Neural cell (in vitro differentiated cells): ENCODE results near the gene BCL2A1. TPM values are rescaled to one million over a fixed set of nuclear protein-coding genes. Genes with fewer than 3 reads are reported as not detected.

Experiments used
- H2AFZ ChIP-seq: fragments of 200-600, 300-800 bp; sonication (generic), shearing (Covaris generic); 2 replicates; pipeline ENCODE4 v1.6.0; 2014; ENCODE audit warnings: low read depth, mild to moderate bottlenecking, antibody characterized with exemption, low read length, moderate library complexity
- H3F3A ChIP-seq: fragments of 200-600 bp; shearing (Covaris generic); 2 replicates; pipeline ENCODE4 v1.6.1; 2016; ENCODE audit warnings: mild to moderate bottlenecking, moderate library complexity, mixed read lengths, antibody characterized with exemption, low read length; ENCODE audit not compliant: insufficient read depth, poor library complexity, severe bottlenecking
- H3K27ac ChIP-seq: fragments of 200-600, 300-800 bp; sonication (generic), shearing (Covaris generic); 2 replicates; pipeline ENCODE4 v1.5.1; 2014; ENCODE audit warnings: mild to moderate bottlenecking, low read length, moderate library complexity
- H3K27me3 ChIP-seq: fragments of 300-800, 200-600 bp; sonication (generic), shearing (Covaris generic); 2 replicates; pipeline ENCODE4 v1.6.0; 2014; ENCODE audit warnings: mild to moderate bottlenecking, low read depth, low read length, moderate library complexity; ENCODE audit not compliant: insufficient read depth
- H3K36me3 ChIP-seq: fragments of 300-800, 200-600 bp; sonication (generic), shearing (Covaris generic); 2 replicates; pipeline ENCODE4 v1.5.1; 2014; ENCODE audit warnings: mild to moderate bottlenecking, antibody characterized with exemption, low read length, moderate library complexity; ENCODE audit not compliant: insufficient read depth
- H3K4me2 ChIP-seq: fragments of 300-800, 200-600 bp; sonication (generic), shearing (Covaris generic); 2 replicates; pipeline ENCODE4 v1.6.0; 2014; ENCODE audit warnings: mild to moderate bottlenecking, low read length
- H3K4me3 ChIP-seq: fragments of 300-800, 200-600 bp; sonication (generic), shearing (Covaris generic); 2 replicates; pipeline ENCODE4 v1.5.1; 2014; ENCODE audit warnings: mild to moderate bottlenecking, low read length, moderate library complexity
- H3K79me2 ChIP-seq: fragments of 200-600 bp; shearing (Covaris generic); replicated peaks from 2 replicates; pipeline ENCODE4 v1.6.0; 2014; ENCODE audit warnings: mild to moderate bottlenecking, low read length, moderate library complexity; ENCODE audit not compliant: insufficient read depth
- H3K9ac ChIP-seq: fragments of 300-800, 200-600 bp; sonication (generic), shearing (Covaris generic); 2 replicates; pipeline ENCODE4 v1.6.1; 2016; ENCODE audit warnings: mild to moderate bottlenecking, low read length, mixed read lengths
- H3K9me2 ChIP-seq: fragments of 200-600 bp; shearing (Covaris generic); 2 replicates; pipeline ENCODE4 v1.6.1; 2016; ENCODE audit warnings: mild to moderate bottlenecking, low read length, mixed read lengths; ENCODE audit not compliant: insufficient read depth
- H3K9me3 ChIP-seq: fragments of 200-600, 300-800 bp; sonication (generic), shearing (Covaris generic); 2 replicates; pipeline ENCODE4 v1.6.1; 2016; ENCODE audit warnings: mild to moderate bottlenecking, mixed run types, low read length, moderate library complexity, mixed read lengths
- H4K20me1 ChIP-seq: fragments of 200-600 bp; shearing (Covaris generic); 2 replicates; pipeline ENCODE4 v1.6.1; 2016; ENCODE audit warnings: mild to moderate bottlenecking, mixed run types; ENCODE audit not compliant: insufficient read depth
- EP300 ChIP-seq: fragments of 450-650 bp; conservative IDR thresholded peaks from 2 replicates; pipeline ENCODE4 v1.6.1; 2014; ENCODE audit warnings: antibody characterized with exemption, mild to moderate bottlenecking, moderate library complexity; ENCODE audit not compliant: poor library complexity, severe bottlenecking
- EZH2 ChIP-seq: fragments of 200-600, 300-800 bp; shearing (Covaris generic), sonication (generic); IDR thresholded peaks from 2 replicates; pipeline ENCODE4 v1.6.1; 2014; ENCODE audit warnings: antibody characterized with exemption, low read length, borderline replicate concordance, mild to moderate bottlenecking; ENCODE audit not compliant: insufficient read depth, poor library complexity, severe bottlenecking
- MXI1 ChIP-seq: fragments of 450-650 bp; conservative IDR thresholded peaks from 2 replicates; pipeline ENCODE4 v1.6.1; 2014; ENCODE audit warnings: antibody characterized with exemption, mild to moderate bottlenecking; ENCODE audit not compliant: poor library complexity, severe bottlenecking
- POLR2AphosphoS5 ChIP-seq: IDR thresholded peaks from 2 replicates; pipeline ENCODE4 v1.6.1; 2012
- RAD21 ChIP-seq: fragments of 450-650 bp; conservative IDR thresholded peaks from 2 replicates; pipeline ENCODE4 v1.6.1; 2014; ENCODE audit warnings: antibody characterized with exemption, mild to moderate bottlenecking, moderate library complexity
- SMC3 ChIP-seq: fragments of 450-650 bp; conservative IDR thresholded peaks from 2 replicates; pipeline ENCODE4 v1.6.1; 2014; ENCODE audit warnings: antibody characterized with exemption, mild to moderate bottlenecking, moderate library complexity; ENCODE audit not compliant: poor library complexity
- TAF1 ChIP-seq: IDR thresholded peaks from 2 replicates; pipeline ENCODE4 v1.6.1; 2012; ENCODE audit warnings: low read depth
- polyA plus RNA-seq: library from polyadenylated mRNA; depleted of rRNA; stranded (reverse); fragments of >200 nt; gene quantifications from 2 replicates; pipeline ENCODE4 v1.2.3, GENCODE V29; 2014
- TF ChIP-seq, protein P1 (sequence below): fragments of 450-650 bp; IDR thresholded peaks from 2 replicates; pipeline ENCODE4 v1.5.1; 2014; ENCODE audit warnings: antibody characterized with exemption, mild to moderate bottlenecking, moderate library complexity; ENCODE audit not compliant: poor library complexity, severe bottlenecking

BCL2A1 gene
- polyA plus RNA-seq, 1 donor from 2014 or later: not detected

DNA sequence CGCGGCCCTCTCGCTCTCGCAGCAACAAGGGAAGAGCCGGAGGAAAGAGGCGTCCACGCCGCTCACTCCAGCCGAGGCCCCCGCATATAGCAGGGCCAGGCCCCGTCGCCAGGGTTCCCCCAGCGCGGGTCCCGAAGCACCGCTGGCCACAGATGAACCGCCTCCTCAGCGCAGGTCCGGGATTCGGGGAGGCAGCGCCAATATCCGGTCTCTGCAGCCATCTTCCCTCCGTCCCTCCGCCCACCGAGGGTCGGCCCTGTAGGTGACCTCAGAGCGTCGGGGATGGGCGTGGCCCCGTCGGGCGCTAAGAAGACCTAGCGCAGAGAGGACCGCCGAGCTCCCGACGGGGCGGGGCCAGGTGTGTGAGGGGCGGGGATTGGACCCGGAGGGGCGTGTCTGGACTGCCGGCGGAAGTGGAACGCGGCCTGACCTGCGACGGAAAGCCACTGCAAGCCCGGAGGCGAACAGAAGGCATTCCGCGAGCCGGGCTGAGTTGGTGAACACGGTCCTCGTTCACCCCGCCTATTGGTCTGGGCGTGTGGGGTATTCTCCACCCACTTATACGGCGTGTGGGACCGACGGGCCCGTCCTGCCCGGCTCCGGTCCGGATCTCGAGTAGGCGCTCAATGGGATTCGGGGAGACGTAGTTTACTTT, 47.4 kb downstream of the BCL2A1 start:
- H2AFZ ChIP-seq: peak overlapping the region; percentile 100
- TF ChIP-seq SMC3: peak; percentile 16
- TF ChIP-seq MXI1: peak; percentile 57
- TF ChIP-seq RAD21: no peak
- TF ChIP-seq POLR2AphosphoS5: peak; percentile 91
- peak; percentile 66 for TF ChIP-seq TAF1
- no peak for TF ChIP-seq EZH2
- peak overlapping the region; percentile 87 for H3K4me3 ChIP-seq
- no peaks in the 10 kb centered on the region for H3K9me3 ChIP-seq
- no peaks in the 10 kb centered on the region for H4K20me1 ChIP-seq
- H3K9ac ChIP-seq: peak overlapping the region; percentile 98
- H3K27ac ChIP-seq: peak overlapping the region; percentile 96
- H3K27me3 ChIP-seq: no peaks in the 10 kb centered on the region
- peaks cover 26% of the 10 kb centered on the region for H3K79me2 ChIP-seq
- H3K4me2 ChIP-seq: peak overlapping the region; percentile 80
- no peaks in the 10 kb centered on the region for H3K36me3 ChIP-seq
- no peaks in the 10 kb centered on the region for H3K9me2 ChIP-seq
- no peaks in the 10 kb centered on the region for H3F3A ChIP-seq

- no peaks in the 10 kb centered on the region for H4K20me1 ChIP-seq
- no peaks in the 10 kb centered on the region for H3F3A ChIP-seq
- H3K9me2 ChIP-seq: no peaks in the 10 kb centered on the region
- no peaks in the 10 kb centered on the region for H3K27me3 ChIP-seq
- H3K9ac ChIP-seq: peak overlapping the region; percentile 98
- peak overlapping the region; percentile 100 for H2AFZ ChIP-seq
- H3K4me2 ChIP-seq: peak overlapping the region; percentile 32
- H3K79me2 ChIP-seq: peaks cover 26% of the 10 kb centered on the region
- peak overlapping the region; percentile 87 for H3K4me3 ChIP-seq
- no peaks in the 10 kb centered on the region for H3K9me3 ChIP-seq
- TF ChIP-seq, protein P1, sequence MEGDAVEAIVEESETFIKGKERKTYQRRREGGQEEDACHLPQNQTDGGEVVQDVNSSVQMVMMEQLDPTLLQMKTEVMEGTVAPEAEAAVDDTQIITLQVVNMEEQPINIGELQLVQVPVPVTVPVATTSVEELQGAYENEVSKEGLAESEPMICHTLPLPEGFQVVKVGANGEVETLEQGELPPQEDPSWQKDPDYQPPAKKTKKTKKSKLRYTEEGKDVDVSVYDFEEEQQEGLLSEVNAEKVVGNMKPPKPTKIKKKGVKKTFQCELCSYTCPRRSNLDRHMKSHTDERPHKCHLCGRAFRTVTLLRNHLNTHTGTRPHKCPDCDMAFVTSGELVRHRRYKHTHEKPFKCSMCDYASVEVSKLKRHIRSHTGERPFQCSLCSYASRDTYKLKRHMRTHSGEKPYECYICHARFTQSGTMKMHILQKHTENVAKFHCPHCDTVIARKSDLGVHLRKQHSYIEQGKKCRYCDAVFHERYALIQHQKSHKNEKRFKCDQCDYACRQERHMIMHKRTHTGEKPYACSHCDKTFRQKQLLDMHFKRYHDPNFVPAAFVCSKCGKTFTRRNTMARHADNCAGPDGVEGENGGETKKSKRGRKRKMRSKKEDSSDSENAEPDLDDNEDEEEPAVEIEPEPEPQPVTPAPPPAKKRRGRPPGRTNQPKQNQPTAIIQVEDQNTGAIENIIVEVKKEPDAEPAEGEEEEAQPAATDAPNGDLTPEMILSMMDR: no peak
- TF ChIP-seq EP300: peak; percentile 36
- no peaks in the 10 kb centered on the region for H3K36me3 ChIP-seq
- peak overlapping the region; percentile 96 for H3K27ac ChIP-seq
These were observed 47.9 kb downstream of the BCL2A1 start for GRCh38 chr15:79923079-79923514.

DNA sequence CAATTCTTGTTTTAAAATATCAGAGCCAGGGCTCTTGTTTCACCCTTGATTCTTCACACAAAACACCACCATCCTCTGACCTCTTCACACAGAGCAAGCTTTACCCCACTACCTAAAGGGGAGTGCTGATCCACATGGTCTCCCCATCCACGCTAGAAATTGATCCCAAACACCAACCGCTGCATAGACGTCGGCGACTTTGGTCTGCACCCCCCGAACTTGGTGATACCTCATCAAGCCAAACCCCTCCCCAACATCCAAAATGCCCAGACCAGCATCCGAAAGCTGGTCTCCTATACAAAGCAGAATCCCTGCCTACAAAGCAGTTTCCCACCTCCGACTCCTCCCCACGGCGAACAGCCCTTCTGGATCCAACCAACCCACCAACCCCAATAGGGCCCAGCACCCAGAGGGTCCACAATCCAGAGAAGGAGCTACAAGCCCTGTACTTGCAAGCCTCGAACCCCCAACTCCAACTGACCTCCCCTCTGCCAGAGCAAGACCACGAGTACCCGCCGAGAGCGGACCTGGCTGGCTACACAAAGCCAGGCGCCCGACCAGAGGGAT, 48.4 kb downstream of the BCL2A1 start:
- peaks cover 26% of the 10 kb centered on the region for H3K79me2 ChIP-seq
- no peaks in the 10 kb centered on the region for H3K9me2 ChIP-seq
- no peaks in the 10 kb centered on the region for H3K36me3 ChIP-seq
- H3K4me3 ChIP-seq: peak overlapping the region; percentile 87
- H4K20me1 ChIP-seq: no peaks in the 10 kb centered on the region
- H3K9ac ChIP-seq: peak overlapping the region; percentile 98
- peak overlapping the region; percentile 32 for H3K4me2 ChIP-seq
- H2AFZ ChIP-seq: peak overlapping the region; percentile 100
- no peaks in the 10 kb centered on the region for H3F3A ChIP-seq
- TF ChIP-seq POLR2AphosphoS5: no peak
- TF ChIP-seq SMC3: no peak
- peak; percentile 63 for TF ChIP-seq MXI1
- no peaks in the 10 kb centered on the region for H3K27me3 ChIP-seq
- no peaks in the 10 kb centered on the region for H3K9me3 ChIP-seq
- peak overlapping the region; percentile 96 for H3K27ac ChIP-seq
